Measurements from ENCODE around the gene CARD9. TPM values are rescaled to one million over a fixed set of nuclear protein-coding genes. Genes with fewer than 3 reads are reported as not detected.

CARD9 gene
- total and polyA plus RNA-seq, 2 of the 8 experiments (the other 6 are each of a cell fraction or from before 2014, with no cell fraction given) = 0.15 to 1.1 TPM

- no peak for FAIRE-seq
- H3K4me1 ChIP-seq (replicated peaks in 1 of 4; ENCODE audit: control insufficient read depth in 3 of 4, insufficient read depth in 4 of 4, low read length in 3 of 4) = no peaks in the 10 kb centered on the region
- no peak overlapping the region for H4K5ac ChIP-seq (ENCODE audit: insufficient read length, low read depth, low read length)
- H3K14ac ChIP-seq (ENCODE audit: insufficient read length) = no peak overlapping the region
- H3K9ac ChIP-seq (replicated peaks in 1 of 4; ENCODE audit: extremely low read depth in 1 of 4, low read depth in 3 of 4, low read length in 3 of 4) = no peak overlapping the region
- H2AFZ ChIP-seq (ENCODE audit: low read length) = no peak overlapping the region
- H2BK5ac ChIP-seq (ENCODE audit: low read depth, low read length) = no peak overlapping the region
- CTCF ChIA-PET (ENCODE audit: partially characterized antibody) = interaction anchor here (1.1 to 2.2 kb wide), 3 partner anchors 13 to 107 kb away, joined by 3 to 10 read pairs (median 6); no protein-coding TSS in a partner anchor
- no peak overlapping the region for H2BK20ac ChIP-seq (ENCODE audit: low read length)
- no peak overlapping the region for H3K18ac ChIP-seq (ENCODE audit: extremely low read depth, low read length)
- 98% methylated on average over 11 of the region's 11 CpGs; no CpG with 5 or more reads in 1 of the 2 experiments for WGBS, 2 experiments (ENCODE audit: extremely low coverage in 1 of 2, insufficient coverage in 1 of 2, insufficient read length in 1 of 2, insufficient replicate concordance in 2 of 2, low coverage in 1 of 2, low lambda C conversion rate in 2 of 2, missing lambda C conversion rate in 1 of 2)
- no peaks in the 10 kb centered on the region for H3K27me3 ChIP-seq (replicated peaks in 1 of 4; ENCODE audit: control insufficient read depth in 3 of 4, extremely low read depth in 1 of 4, insufficient read depth in 3 of 4, low read length in 3 of 4)
- H3K9me3 ChIP-seq (ENCODE audit: insufficient read depth in 2 of 2, low read depth in 1 of 2, low read length in 1 of 2) = no peaks in the 10 kb centered on the region
- H2BK12ac ChIP-seq (ENCODE audit: low read depth, low read length) = no peak overlapping the region
- H2AK5ac ChIP-seq (ENCODE audit: low read depth, low read length) = no peak overlapping the region
- no peak overlapping the region for H2BK15ac ChIP-seq (ENCODE audit: low read length)
- no peak overlapping the region for H3K4me3 ChIP-seq (ENCODE audit: extremely low read depth in 1 of 4, insufficient read depth in 2 of 4, low read depth in 3 of 4, low read length in 4 of 4)
- H4K20me1 ChIP-seq (replicated peaks in 1 of 2; ENCODE audit: control insufficient read depth in 1 of 2, insufficient read depth in 2 of 2, low read length in 2 of 2) = peaks cover 7 to 14% of the 10 kb centered on the region in 2 experiments
- no peaks in the 10 kb centered on the region; the same call in 1 of the 2 replicates for H3K79me1 ChIP-seq (ENCODE audit: low read depth, low read length)
- H3K4me2 ChIP-seq (ENCODE audit: insufficient read depth in 1 of 2, low read depth in 2 of 2, low read length in 2 of 2) = no peak overlapping the region
- POLR2A ChIA-PET (ENCODE audit: partially characterized antibody) = interaction anchor here (1.1 to 3.2 kb wide), 6 partner anchors 7 to 79 kb away, joined by 3 to 19 read pairs (median 8); partner anchors contain the start of gene SNAPC4
- H3K36me3 ChIP-seq (ENCODE audit: control insufficient read depth in 2 of 4, insufficient read depth in 4 of 4, low read length in 3 of 4) = peaks cover 6 to 56% (median 24%) of the 10 kb centered on the region in 4 experiments; a peak in 7 of 8 replicates
- no peak overlapping the region for H4K91ac ChIP-seq (replicated peaks; ENCODE audit: insufficient read length, low read length)
- H3K23ac ChIP-seq (ENCODE audit: insufficient read length) = no peak overlapping the region
- H3K27ac ChIP-seq (ENCODE audit: low read depth, low read length) = no peak overlapping the region
- H2BK120ac ChIP-seq (replicated peaks; ENCODE audit: low read depth, low read length) = no peak overlapping the region
- 0 out of 2 replicates have a peak overlapping the region, but pooled peaks have one; percentile 14 for H4K8ac ChIP-seq (ENCODE audit: extremely low read depth, insufficient read depth, low read length)
- H3K4ac ChIP-seq (replicated peaks; ENCODE audit: insufficient read length, low read depth, low read length) = no peak overlapping the region
- H3K23me2 ChIP-seq (ENCODE audit: low read depth, low read length) = no peaks in the 10 kb centered on the region
- H3K56ac ChIP-seq (replicated peaks; ENCODE audit: insufficient read length, low read depth, low read length) = no peak overlapping the region
- H3K79me2 ChIP-seq (ENCODE audit: control insufficient read depth in 1 of 2, insufficient read depth in 2 of 2, low read length in 2 of 2) = no peaks in the 10 kb centered on the region
- no peak for DNase-seq (ENCODE audit: low read depth in 1 of 2, low spot score in 2 of 2)
- TF ChIP-seq RNF2 (IDR thresholded peaks at IDR 0.05; ENCODE audit: borderline replicate concordance, low read depth, low read length, missing control alignments, poor library complexity, severe bottlenecking) = no peak
- no peak for TF ChIP-seq EP300 (IDR thresholded peaks at IDR 0.05; ENCODE audit: borderline replicate concordance in 1 of 2, low read depth in 2 of 2, low read length in 2 of 2)
- TF ChIP-seq HDAC2 (IDR thresholded peaks at IDR 0.05; ENCODE audit: borderline replicate concordance in 1 of 2, low read depth in 2 of 2, low read length in 2 of 2) = no peak
- TF ChIP-seq TEAD4 (IDR thresholded peaks at IDR 0.05; ENCODE audit: low read depth, low read length) = no peak
- TF ChIP-seq KDM4A (IDR thresholded peaks at IDR 0.05; ENCODE audit: low read depth, low read length, severe bottlenecking) = no peak
Observed at GRCh38 chr9:136379401-136379800, 5.9 kb upstream of the CARD9 start.
